ENCODE measurements around the gene AQP1. TPM values are rescaled to one million over a fixed set of nuclear protein-coding genes. Genes with fewer than 3 reads are reported as not detected.

The AQP1 gene
- total RNA-seq, 1 experiment from 2014 or later: 0.15 TPM

DNA sequence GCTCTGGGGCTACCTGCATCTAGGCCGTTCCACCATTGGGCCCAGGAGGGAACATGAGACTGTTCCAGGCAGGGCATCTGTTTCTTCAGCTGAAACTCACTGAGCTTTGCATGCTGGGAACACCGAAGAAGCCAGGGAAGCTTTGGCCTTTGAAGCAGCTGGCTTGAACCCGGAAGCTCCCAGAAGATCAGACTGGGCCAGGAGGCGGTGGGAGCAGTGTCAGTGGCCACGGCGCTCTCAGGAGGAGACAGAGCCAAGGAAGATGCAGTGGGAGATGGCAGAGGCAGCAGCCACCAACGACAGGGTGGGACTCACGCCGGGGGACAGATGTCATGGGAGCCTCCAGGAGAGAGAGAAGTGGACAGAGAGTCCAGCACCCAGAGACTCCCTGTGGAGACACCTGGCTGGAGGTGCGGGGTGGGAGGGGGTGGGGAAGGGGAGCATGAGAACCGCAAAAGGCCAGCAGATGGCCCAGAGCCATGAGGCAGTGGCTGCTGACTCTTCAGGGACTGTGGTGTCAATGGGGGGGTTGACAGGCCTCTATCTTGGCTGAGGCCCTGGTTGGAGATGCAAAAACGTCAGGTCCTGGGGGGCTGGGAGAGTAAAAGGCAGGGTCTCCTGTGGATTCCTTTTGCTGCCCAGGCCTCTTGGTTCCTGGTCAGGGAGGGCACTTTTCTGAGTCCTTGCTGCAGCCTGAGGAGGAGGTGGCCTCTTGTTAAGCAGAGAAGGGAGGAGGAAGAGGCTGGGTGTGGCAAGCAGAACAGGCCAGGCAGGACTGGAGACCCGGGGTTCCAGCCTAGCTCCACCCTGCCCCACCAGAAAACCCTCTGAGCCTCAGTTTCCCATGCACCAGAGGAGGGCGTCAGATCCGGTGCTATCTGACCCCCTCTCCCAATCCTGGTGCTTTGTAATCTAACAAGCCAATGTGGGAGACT is 6.3 kb upstream of the AQP1 start:
- no peak overlapping the region for H2AFZ ChIP-seq (ENCODE audit: low read length)
- H2BK120ac ChIP-seq (ENCODE audit: low read depth, low read length, poor library complexity, severe bottlenecking): no peak overlapping the region
- H4K5ac ChIP-seq (ENCODE audit: insufficient read length, low read depth, low read length): no peak overlapping the region
- no peak overlapping the region for H3K27ac Mint-ChIP-seq
- DNase-seq: no peak
- no peak overlapping the region for H3K9ac ChIP-seq (ENCODE audit: extremely low read depth, insufficient read length, low read length)
- no peak overlapping the region for H4K8ac ChIP-seq (replicated peaks; ENCODE audit: insufficient read length, low read depth, low read length)
- no peaks in the 10 kb centered on the region for H3K4me1 ChIP-seq (ENCODE audit: insufficient read depth, low read length)
- H2BK5ac ChIP-seq (ENCODE audit: insufficient read length, low read length): no peak overlapping the region
- H3K79me2 ChIP-seq (ENCODE audit: insufficient read depth, low read length): no peaks in the 10 kb centered on the region
- H3K9me3 ChIP-seq (ENCODE audit: control insufficient read depth, low read depth, low read length): no peaks in the 10 kb centered on the region
- no peaks in the 10 kb centered on the region for H3K27me3 ChIP-seq (ENCODE audit: insufficient read depth, low read length)
- TF ChIP-seq CTCF (conservative IDR thresholded peaks at IDR 0.05): no peak
- no peak overlapping the region for H2AK5ac ChIP-seq (ENCODE audit: insufficient read length, low read length)
- H3T11ph ChIP-seq (ENCODE audit: low read length): no peak overlapping the region
- H3K27ac ChIP-seq (ENCODE audit: insufficient read length, low read depth, low read length): no peak overlapping the region
- no peak overlapping the region for H3K4me3 Mint-ChIP-seq
- H3K18ac ChIP-seq (ENCODE audit: insufficient read length, low read depth, low read length): no peak overlapping the region
- 0 out of 2 replicates have a peak overlapping the region, but pooled peaks have one; percentile 7 for H3K14ac ChIP-seq (ENCODE audit: insufficient read depth, low read length)
- H3K4ac ChIP-seq (ENCODE audit: low read depth, low read length): no peak overlapping the region
- no peak overlapping the region for H3K23ac ChIP-seq (ENCODE audit: insufficient read length, low read depth, low read length)
- no CpG with 5 or more reads among the region's 15 CpGs for WGBS (ENCODE audit: extremely low coverage, insufficient read length, low lambda C conversion rate)
- no peak overlapping the region for H4K91ac ChIP-seq (ENCODE audit: insufficient read length, low read depth, low read length)
- H2BK12ac ChIP-seq (ENCODE audit: insufficient read length, low read depth, low read length): no peak overlapping the region
- H3K9me3 Mint-ChIP-seq: no peaks in the 10 kb centered on the region
- H2BK20ac ChIP-seq (ENCODE audit: low read depth, low read length, poor library complexity, severe bottlenecking): no peak overlapping the region
- H3K4me2 ChIP-seq (ENCODE audit: insufficient read depth, insufficient read length, low read length): no peak overlapping the region
- peaks cover 3% of the 10 kb centered on the region for H3K27me3 Mint-ChIP-seq (ENCODE audit: low read depth)
- H3K36me3 Mint-ChIP-seq (ENCODE audit: insufficient read depth in 1 of 3, low read depth in 3 of 3): no peaks in the 10 kb centered on the region; a peak in 1 of 7 replicates
- H3K56ac ChIP-seq (ENCODE audit: insufficient read length, low read depth, low read length): no peak overlapping the region
- H3K4me1 Mint-ChIP-seq: peaks cover 2 to 10% of the 10 kb centered on the region in 2 experiments; a peak in 3 of 4 replicates
- no peaks in the 10 kb centered on the region for H3K23me2 ChIP-seq (ENCODE audit: insufficient read length, low read depth, low read length, poor library complexity, severe bottlenecking)
- no peaks in the 10 kb centered on the region for H4K20me1 ChIP-seq (ENCODE audit: control insufficient read depth, insufficient read depth, insufficient read length)
- H3K79me1 ChIP-seq (ENCODE audit: insufficient read depth, low read depth, low read length, poor library complexity, severe bottlenecking): no peaks in the 10 kb centered on the region
- H2BK15ac ChIP-seq (ENCODE audit: low read depth, low read length): no peak overlapping the region

All from H9 (cell line).